C4-2B (cell line): ENCODE measurements around the gene C10orf143.

Experiments used
- CTCF ChIP-seq: fragments of 450-650 bp; conservative IDR thresholded peaks from 2 replicates; pipeline ENCODE4 v1.5.1; 2017; ENCODE audit warnings: mild to moderate bottlenecking
- ZFX ChIP-seq: fragments of 450-650 bp; IDR thresholded peaks from 2 replicates; pipeline ENCODE4 v1.6.1; 2017

DNA sequence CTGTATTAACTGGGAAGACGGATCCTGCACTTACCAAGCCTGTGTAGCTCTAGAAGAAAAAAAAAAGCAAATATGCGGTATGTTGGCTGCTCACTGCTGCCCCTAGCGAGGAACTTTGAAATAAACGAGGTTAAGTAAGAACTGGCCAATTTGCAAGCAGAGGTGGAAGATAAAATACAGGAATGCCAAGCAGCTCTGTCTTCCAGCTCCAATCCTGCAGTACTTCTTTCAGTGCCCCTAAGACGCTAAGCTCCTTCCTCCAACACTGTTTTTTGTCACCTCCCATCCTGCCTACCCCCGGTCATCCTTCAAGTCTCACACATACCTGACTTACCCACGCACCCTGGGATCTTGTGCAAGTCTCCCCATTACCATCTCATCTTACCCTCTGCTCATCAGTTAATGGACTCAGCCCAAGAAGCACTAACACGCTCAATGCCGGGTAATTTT is 809 bp downstream of the C10orf143 start:
- TF ChIP-seq CTCF: peak; percentile 92
- TF ChIP-seq ZFX: no peak
